ENCODE measurements around the gene PI16. TPM values are rescaled to one million over a fixed set of nuclear protein-coding genes. Genes with fewer than 3 reads are reported as not detected.

The PI16 gene
- total and polyA plus RNA-seq, 2 donors (not counting 3 experiments of a cell fraction or from before 2014, with no cell fraction given): 0.14 TPM; not detected in 1

DNA sequence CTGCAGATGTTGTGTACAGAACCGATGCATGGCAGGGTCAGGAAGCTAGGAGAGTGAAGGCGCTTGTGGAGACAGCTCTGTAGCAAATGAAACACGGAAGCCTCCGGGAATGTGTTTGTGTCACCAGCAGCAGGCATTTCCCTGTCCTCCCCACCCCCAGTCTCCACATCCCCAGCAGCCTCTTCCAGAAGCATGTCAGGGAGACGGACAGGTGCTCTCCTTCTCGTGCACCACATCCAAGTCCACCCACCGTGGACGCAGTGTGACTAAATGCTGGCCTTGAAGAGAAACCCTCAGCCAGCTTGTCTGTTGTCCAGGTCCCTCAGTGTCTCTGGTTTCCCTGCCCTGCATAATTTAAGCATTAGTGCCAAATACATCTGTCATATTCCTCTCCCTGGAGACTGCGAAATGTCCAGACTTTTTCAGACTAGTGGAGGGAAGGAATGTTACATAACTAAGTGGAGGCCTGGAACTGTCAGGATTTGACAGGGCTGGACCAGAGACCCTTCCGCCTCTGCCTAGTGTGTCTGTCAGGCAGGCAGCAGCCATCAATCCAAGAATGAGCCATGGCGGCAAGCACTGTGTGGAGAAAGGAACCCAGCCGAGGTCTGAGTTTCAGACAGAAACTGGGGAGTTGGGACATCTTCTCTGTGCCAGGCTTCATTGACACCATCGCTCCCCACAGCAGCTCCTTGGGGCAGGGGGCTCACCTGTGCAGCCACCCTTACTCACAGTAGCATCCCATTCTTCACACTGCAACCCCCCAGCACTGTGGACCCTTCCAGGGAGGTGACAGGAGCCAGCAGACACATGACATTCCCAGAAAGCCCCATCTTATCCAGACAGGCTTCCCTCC lies 26.6 kb upstream of the PI16 start:
- POLR2A ChIA-PET: no interaction called here
- H3K9me1 ChIP-seq (replicated peaks; ENCODE audit: control insufficient read depth, extremely low read depth, insufficient read depth, low read length): no peaks in the 10 kb centered on the region

More for the DNA sequence above, 26.6 kb upstream of the PI16 start:
- dilution Hi-C loops (cut with MboI; ENCODE audit: extremely low pct_ligation_motif_present, low sequenced_read_pairs): no loop called here
- BruUV-seq (replicated peaks): no TSS peak
- FAIRE-seq: no peak
- Histone ChIP-seq H3K27me3 (ENCODE audit: control insufficient read depth in 2 of 2, insufficient read depth in 2 of 2, low read length in 2 of 2) (no peaks in the 10 kb centered on the region), H3K27ac (ENCODE audit: insufficient read depth, low read depth, low read length) (no peak overlapping the region), H3K9ac (replicated peaks; ENCODE audit: extremely low read depth, insufficient read depth, low read length) (no peak overlapping the region), H3K4me2 (ENCODE audit: insufficient read depth, low read length) (no peak overlapping the region), H2AFZ (ENCODE audit: low read depth, low read length) (no peak overlapping the region), H4K20me1 (replicated peaks; ENCODE audit: control insufficient read depth, extremely low read depth, insufficient read depth, low read length) (no peaks in the 10 kb centered on the region), H3K79me2 (ENCODE audit: control insufficient read depth, insufficient read depth, low read length) (no peaks in the 10 kb centered on the region), H3K36me3 (ENCODE audit: control insufficient read depth in 2 of 2, extremely low read depth in 1 of 2, insufficient read depth in 2 of 2, low read length in 2 of 2) (peaks cover 2 to 7% of the 10 kb centered on the region in 2 experiments), H3K4me3 (replicated peaks in 1 of 3; ENCODE audit: insufficient read depth in 1 of 3, low read depth in 1 of 3, low read length in 3 of 3) (no peak overlapping the region), H3K9me3 (replicated peaks; ENCODE audit: control insufficient read depth, insufficient read depth, low read length) (no peaks in the 10 kb centered on the region), H3K4me1 (ENCODE audit: control insufficient read depth, extremely low read depth, insufficient read depth, low read length) (peaks cover 2% of the 10 kb centered on the region)
- CTCF ChIA-PET: interaction anchor here (1.0 to 2.7 kb wide), 4 partner anchors 14 to 76 kb away, joined by 3 to 11 read pairs (median 3); no protein-coding TSS in a partner anchor
- DNase-seq (ENCODE audit: low read depth, low spot score): no peak
- TF ChIP-seq EZH2 (IDR thresholded peaks at IDR 0.05; ENCODE audit: borderline replicate concordance, low read depth, low read length, severe bottlenecking) (no peak), POLR2A (IDR thresholded peaks at IDR 0.05; ENCODE audit: low read depth, low read length) (no peak), MAX (IDR thresholded peaks at IDR 0.05; ENCODE audit: insufficient read depth, insufficient read length) (no peak), FOS (IDR thresholded peaks at IDR 0.05; ENCODE audit: borderline replicate concordance, insufficient read depth, low read length) (no peak)
- TF ChIP-seq, protein P1, sequence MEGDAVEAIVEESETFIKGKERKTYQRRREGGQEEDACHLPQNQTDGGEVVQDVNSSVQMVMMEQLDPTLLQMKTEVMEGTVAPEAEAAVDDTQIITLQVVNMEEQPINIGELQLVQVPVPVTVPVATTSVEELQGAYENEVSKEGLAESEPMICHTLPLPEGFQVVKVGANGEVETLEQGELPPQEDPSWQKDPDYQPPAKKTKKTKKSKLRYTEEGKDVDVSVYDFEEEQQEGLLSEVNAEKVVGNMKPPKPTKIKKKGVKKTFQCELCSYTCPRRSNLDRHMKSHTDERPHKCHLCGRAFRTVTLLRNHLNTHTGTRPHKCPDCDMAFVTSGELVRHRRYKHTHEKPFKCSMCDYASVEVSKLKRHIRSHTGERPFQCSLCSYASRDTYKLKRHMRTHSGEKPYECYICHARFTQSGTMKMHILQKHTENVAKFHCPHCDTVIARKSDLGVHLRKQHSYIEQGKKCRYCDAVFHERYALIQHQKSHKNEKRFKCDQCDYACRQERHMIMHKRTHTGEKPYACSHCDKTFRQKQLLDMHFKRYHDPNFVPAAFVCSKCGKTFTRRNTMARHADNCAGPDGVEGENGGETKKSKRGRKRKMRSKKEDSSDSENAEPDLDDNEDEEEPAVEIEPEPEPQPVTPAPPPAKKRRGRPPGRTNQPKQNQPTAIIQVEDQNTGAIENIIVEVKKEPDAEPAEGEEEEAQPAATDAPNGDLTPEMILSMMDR (IDR thresholded peaks at IDR 0.05; ENCODE audit: extremely low read depth in 1 of 2, insufficient read depth in 1 of 2, low read depth in 1 of 2, low read length in 2 of 2): no peak
- intact Hi-C loops (cut with micrococcal nuclease): no loop called here
